OCI-LY1 (cell line): ENCODE data around the gene PRPF19.

ENCODE experiments used
- EZH2 ChIP-seq: fragments of 200-600 bp; sonication (generic), shearing (Covaris generic); IDR thresholded peaks from 2 replicates; pipeline ENCODE4 v1.8.0; 2017; ENCODE audit warnings: borderline replicate concordance, mixed run types, mild to moderate bottlenecking, antibody characterized with exemption, low read length, moderate library complexity, mixed read lengths
- TF ChIP-seq, protein P1 (sequence below): fragments of 200-600 bp; sonication (generic), shearing (Covaris generic); IDR thresholded peaks from 2 replicates; pipeline ENCODE4 v1.5.1; 2017; ENCODE audit warnings: mild to moderate bottlenecking, antibody characterized with exemption, low read length, moderate library complexity, mixed read lengths

DNA sequence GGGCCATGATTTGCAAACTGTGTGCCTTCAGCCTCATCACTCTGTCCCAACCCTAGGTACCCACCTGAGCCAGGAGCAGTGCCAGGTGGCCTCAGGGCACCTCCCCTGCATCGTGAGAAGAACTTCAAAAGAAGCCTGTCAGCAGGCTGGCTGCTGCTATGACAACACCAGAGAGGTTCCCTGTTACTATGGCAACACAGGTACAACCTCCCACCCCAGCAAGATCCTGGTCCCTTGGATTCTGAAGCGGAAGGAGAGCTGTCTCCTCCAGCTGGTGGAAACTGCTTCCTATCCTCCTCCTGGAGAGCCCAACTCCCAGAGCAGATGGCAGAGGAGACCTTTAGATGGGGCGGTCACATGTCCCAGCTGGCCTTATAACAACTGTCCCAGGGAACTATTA, 36.1 kb downstream of the PRPF19 start:
- TF ChIP-seq, protein P1, sequence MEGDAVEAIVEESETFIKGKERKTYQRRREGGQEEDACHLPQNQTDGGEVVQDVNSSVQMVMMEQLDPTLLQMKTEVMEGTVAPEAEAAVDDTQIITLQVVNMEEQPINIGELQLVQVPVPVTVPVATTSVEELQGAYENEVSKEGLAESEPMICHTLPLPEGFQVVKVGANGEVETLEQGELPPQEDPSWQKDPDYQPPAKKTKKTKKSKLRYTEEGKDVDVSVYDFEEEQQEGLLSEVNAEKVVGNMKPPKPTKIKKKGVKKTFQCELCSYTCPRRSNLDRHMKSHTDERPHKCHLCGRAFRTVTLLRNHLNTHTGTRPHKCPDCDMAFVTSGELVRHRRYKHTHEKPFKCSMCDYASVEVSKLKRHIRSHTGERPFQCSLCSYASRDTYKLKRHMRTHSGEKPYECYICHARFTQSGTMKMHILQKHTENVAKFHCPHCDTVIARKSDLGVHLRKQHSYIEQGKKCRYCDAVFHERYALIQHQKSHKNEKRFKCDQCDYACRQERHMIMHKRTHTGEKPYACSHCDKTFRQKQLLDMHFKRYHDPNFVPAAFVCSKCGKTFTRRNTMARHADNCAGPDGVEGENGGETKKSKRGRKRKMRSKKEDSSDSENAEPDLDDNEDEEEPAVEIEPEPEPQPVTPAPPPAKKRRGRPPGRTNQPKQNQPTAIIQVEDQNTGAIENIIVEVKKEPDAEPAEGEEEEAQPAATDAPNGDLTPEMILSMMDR: no peak
- no peak for TF ChIP-seq EZH2
